HUES64 (cell line): ENCODE results near the gene JAKMIP1.

Source experiments
- H3K27ac ChIP-seq: 2 replicates; pipeline ENCODE4 v1.7.0; 2013; ENCODE audit warnings: low read depth, low read length, inconsistent platforms
- H3K27me3 ChIP-seq: 2 replicates; pipeline ENCODE4 v1.6.1; 2013; ENCODE audit warnings: mild to moderate bottlenecking, low read length; ENCODE audit not compliant: insufficient read depth
- H3K36me3 ChIP-seq: 2 replicates; pipeline ENCODE4 v1.6.1; 2013; ENCODE audit warnings: mild to moderate bottlenecking, low read length; ENCODE audit not compliant: insufficient read depth
- H3K4me1 ChIP-seq: 2 replicates; pipeline ENCODE4 v1.6.1; 2013; ENCODE audit warnings: mild to moderate bottlenecking, low read length, moderate library complexity; ENCODE audit not compliant: insufficient read depth
- H3K4me3 ChIP-seq: 2 replicates; pipeline ENCODE4 v1.5.1; 2013; ENCODE audit warnings: mild to moderate bottlenecking, low read length, moderate library complexity
- H3K9ac ChIP-seq: 2 replicates; pipeline ENCODE4 v1.6.1; 2013; ENCODE audit warnings: mild to moderate bottlenecking, low read depth, low read length
- H3K9me3 ChIP-seq: 2 replicates; pipeline ENCODE4 v1.6.1; 2013; ENCODE audit warnings: low read depth, low read length; ENCODE audit not compliant: insufficient read depth
- WGBS: fragments of 150-250, 120-280 bp; methylation state at CpG from one replicate; pipeline ENCODE4 v1.1.7; 2013; ENCODE audit warnings: missing lambda C conversion rate; 5-methylcytosine and 5-hydroxymethylcytosine counted together

JAKMIP1 gene

GRCh38 chr4:6055436-6055835, 144.9 kb downstream of the JAKMIP1 start:
- Histone ChIP-seq H3K9ac (no peak overlapping the region), H3K27ac (no peak overlapping the region), H3K9me3 (peaks cover 33% of the 10 kb centered on the region), H3K27me3 (no peaks in the 10 kb centered on the region), H3K36me3 (no peaks in the 10 kb centered on the region), H3K4me1 (no peaks in the 10 kb centered on the region), H3K4me3 (no peak overlapping the region)
- WGBS = 85% methylated on average over 4 of the region's 4 CpGs

GRCh38 chr4:6055030-6055429, 145.3 kb downstream of the JAKMIP1 start:
- 94% methylated on average over 4 of the region's 4 CpGs for WGBS
- Histone ChIP-seq H3K27ac (no peak overlapping the region), H3K27me3 (no peaks in the 10 kb centered on the region), H3K9ac (no peak overlapping the region), H3K4me1 (no peaks in the 10 kb centered on the region), H3K9me3 (peaks cover 31% of the 10 kb centered on the region), H3K36me3 (no peaks in the 10 kb centered on the region), H3K4me3 (no peak overlapping the region)

- H3K9ac ChIP-seq = no peak overlapping the region
- no peaks in the 10 kb centered on the region for H3K36me3 ChIP-seq
- peaks cover 25% of the 10 kb centered on the region for H3K9me3 ChIP-seq
- H3K27me3 ChIP-seq = no peaks in the 10 kb centered on the region
- WGBS = 90% methylated on average over 16 of the region's 16 CpGs
- H3K27ac ChIP-seq = no peak overlapping the region
- no peak overlapping the region for H3K4me3 ChIP-seq
- H3K4me1 ChIP-seq = no peaks in the 10 kb centered on the region
Observed at GRCh38 chr4:6054162-6054922, 146.0 kb downstream of the JAKMIP1 start.

- no peaks in the 10 kb centered on the region for H3K27me3 ChIP-seq
- H3K9me3 ChIP-seq = peaks cover 8% of the 10 kb centered on the region
- H3K27ac ChIP-seq = no peak overlapping the region
- 75% methylated on average over 6 of the region's 6 CpGs for WGBS
- no peaks in the 10 kb centered on the region for H3K4me1 ChIP-seq
- no peak overlapping the region for H3K4me3 ChIP-seq
- no peak overlapping the region for H3K9ac ChIP-seq
- H3K36me3 ChIP-seq = no peaks in the 10 kb centered on the region
Observed at GRCh38 chr4:6052679-6053078, 147.7 kb downstream of the JAKMIP1 start.

GRCh38 chr4:6050551-6050950, 149.8 kb downstream of the JAKMIP1 start:
- no peak overlapping the region for H3K27ac ChIP-seq
- H3K9me3 ChIP-seq = no peaks in the 10 kb centered on the region
- no peak overlapping the region for H3K4me3 ChIP-seq
- H3K4me1 ChIP-seq = no peaks in the 10 kb centered on the region
- no peak overlapping the region for H3K9ac ChIP-seq
- 88% methylated on average over 17 of the region's 17 CpGs for WGBS
- no peaks in the 10 kb centered on the region for H3K27me3 ChIP-seq
- H3K36me3 ChIP-seq = no peaks in the 10 kb centered on the region

GRCh38 chr4:6049985-6050384, 150.4 kb downstream of the JAKMIP1 start:
- Histone ChIP-seq H3K27ac (no peak overlapping the region), H3K9ac (no peak overlapping the region), H3K36me3 (no peaks in the 10 kb centered on the region), H3K9me3 (no peaks in the 10 kb centered on the region), H3K4me1 (no peaks in the 10 kb centered on the region), H3K27me3 (no peaks in the 10 kb centered on the region), H3K4me3 (no peak overlapping the region)
- WGBS = 89% methylated on average over 6 of the region's 8 CpGs

GRCh38 chr4:6049278-6049677, 151.1 kb downstream of the JAKMIP1 start:
- Histone ChIP-seq H3K36me3 (no peaks in the 10 kb centered on the region), H3K4me1 (no peaks in the 10 kb centered on the region), H3K27me3 (no peaks in the 10 kb centered on the region), H3K27ac (no peak overlapping the region), H3K9me3 (no peaks in the 10 kb centered on the region), H3K4me3 (no peak overlapping the region), H3K9ac (no peak overlapping the region)
- WGBS = 94% methylated on average over 12 of the region's 12 CpGs

- no peaks in the 10 kb centered on the region for H3K9me3 ChIP-seq
- H3K4me1 ChIP-seq = no peaks in the 10 kb centered on the region
- H3K27ac ChIP-seq = no peak overlapping the region
- WGBS = 97% methylated on average over 12 of the region's 12 CpGs
- H3K4me3 ChIP-seq = no peak overlapping the region
- H3K27me3 ChIP-seq = no peaks in the 10 kb centered on the region
- H3K36me3 ChIP-seq = no peaks in the 10 kb centered on the region
- H3K9ac ChIP-seq = no peak overlapping the region
Observed at GRCh38 chr4:6048537-6048936, 151.8 kb downstream of the JAKMIP1 start.

- H3K4me3 ChIP-seq = no peak overlapping the region
- WGBS = 85% methylated on average over 15 of the region's 15 CpGs
- no peaks in the 10 kb centered on the region for H3K9me3 ChIP-seq
Observed at GRCh38 chr4:6047130-6047673, 153.1 kb downstream of the JAKMIP1 start.

GRCh38 chr4:6046526-6047129, 153.7 kb downstream of the JAKMIP1 start:
- no peak overlapping the region for H3K9ac ChIP-seq
- no peaks in the 10 kb centered on the region for H3K4me1 ChIP-seq
- no peaks in the 10 kb centered on the region for H3K9me3 ChIP-seq
- H3K4me3 ChIP-seq = no peak overlapping the region
- 94% methylated on average over 14 of the region's 14 CpGs for WGBS
- no peaks in the 10 kb centered on the region for H3K36me3 ChIP-seq
- no peaks in the 10 kb centered on the region for H3K27me3 ChIP-seq
- no peak overlapping the region for H3K27ac ChIP-seq

More at GRCh38 chr4:6047130-6047673, 153.1 kb downstream of the JAKMIP1 start:
- Histone ChIP-seq H3K27ac (no peak overlapping the region), H3K27me3 (no peaks in the 10 kb centered on the region), H3K36me3 (no peaks in the 10 kb centered on the region), H3K4me1 (no peaks in the 10 kb centered on the region), H3K9ac (no peak overlapping the region)

GRCh38 chr4:6044805-6045204, 155.5 kb downstream of the JAKMIP1 start:
- Histone ChIP-seq H3K27ac (no peak overlapping the region), H3K36me3 (no peaks in the 10 kb centered on the region), H3K9ac (no peak overlapping the region), H3K27me3 (peaks cover 3% of the 10 kb centered on the region; the same call in 1 of the 2 replicates), H3K9me3 (no peaks in the 10 kb centered on the region), H3K4me3 (no peak overlapping the region), H3K4me1 (no peaks in the 10 kb centered on the region)
- WGBS = 73% methylated on average over 9 of the region's 9 CpGs
